ENCODE measurements around the gene KLRF1. TPM values are rescaled to one million over a fixed set of nuclear protein-coding genes. Genes with fewer than 3 reads are reported as not detected.
A peak's percentile ranks its signal among the peaks of the same experiment; 100 is the strongest.

Gene KLRF1
- total RNA-seq, 1 experiment from 2014 or later: not detected

- H3K9me2 ChIP-seq (replicated peaks; ENCODE audit: insufficient read depth, low read length): no peaks in the 10 kb centered on the region
- peaks cover 3% of the 10 kb centered on the region; the same call in 1 of the 2 replicates for H3K4me1 ChIP-seq (ENCODE audit: low read length)
- H2AFZ ChIP-seq (ENCODE audit: low read length): no peak overlapping the region
- H3K4me2 ChIP-seq (ENCODE audit: low read depth, low read length, poor library complexity, severe bottlenecking): no peak overlapping the region
- no peaks in the 10 kb centered on the region for H3K79me2 ChIP-seq (ENCODE audit: low read length)
- no peaks in the 10 kb centered on the region for H4K20me1 ChIP-seq (ENCODE audit: insufficient read depth, low read depth, low read length)
- H3K36me3 ChIP-seq (ENCODE audit: insufficient read depth, low read length): no peaks in the 10 kb centered on the region
- H3K27me3 ChIP-seq (ENCODE audit: low read length): no peaks in the 10 kb centered on the region
- H3K4me3 ChIP-seq (ENCODE audit: low read length): no peak overlapping the region
- DNase-seq: no peak
- H3K9ac ChIP-seq (ENCODE audit: low read length): no peak overlapping the region
- no peak overlapping the region for H3K27ac ChIP-seq (ENCODE audit: low read length)
- no peaks in the 10 kb centered on the region for H3K9me3 ChIP-seq (ENCODE audit: low read length)
Measured at GRCh38 chr12:9811621-9812020, 15.7 kb upstream of the KLRF1 start.

- H3K9ac ChIP-seq (ENCODE audit: low read length): no peak overlapping the region
- no peaks in the 10 kb centered on the region for H4K20me1 ChIP-seq (ENCODE audit: insufficient read depth, low read depth, low read length)
- no peaks in the 10 kb centered on the region for H3K9me3 ChIP-seq (ENCODE audit: low read length)
- H3K4me1 ChIP-seq (ENCODE audit: low read length): peaks cover 3% of the 10 kb centered on the region; the same call in 1 of the 2 replicates
- no peak overlapping the region for H3K4me3 ChIP-seq (ENCODE audit: low read length)
- no peaks in the 10 kb centered on the region for H3K36me3 ChIP-seq (ENCODE audit: insufficient read depth, low read length)
- H3K9me2 ChIP-seq (replicated peaks; ENCODE audit: insufficient read depth, low read length): no peaks in the 10 kb centered on the region
- H2AFZ ChIP-seq (ENCODE audit: low read length): no peak overlapping the region
- H3K27me3 ChIP-seq (ENCODE audit: low read length): no peaks in the 10 kb centered on the region
- peak; percentile 85 for DNase-seq
- H3K27ac ChIP-seq (ENCODE audit: low read length): no peak overlapping the region
- H3K79me2 ChIP-seq (ENCODE audit: low read length): no peaks in the 10 kb centered on the region
- peak overlapping the region; percentile 19 for H3K4me2 ChIP-seq (ENCODE audit: low read depth, low read length, poor library complexity, severe bottlenecking)
Measured at GRCh38 chr12:9813821-9814798, 13.2 kb upstream of the KLRF1 start.

- Histone ChIP-seq H2AFZ (ENCODE audit: low read length) (no peak overlapping the region), H3K36me3 (ENCODE audit: insufficient read depth, low read length) (no peaks in the 10 kb centered on the region), H3K9me3 (ENCODE audit: low read length) (no peaks in the 10 kb centered on the region), H3K4me1 (ENCODE audit: low read length) (no peaks in the 10 kb centered on the region), H3K9me2 (replicated peaks; ENCODE audit: insufficient read depth, low read length) (no peaks in the 10 kb centered on the region), H3K9ac (ENCODE audit: low read length) (no peak overlapping the region), H3K4me2 (ENCODE audit: low read depth, low read length, poor library complexity, severe bottlenecking) (no peak overlapping the region), H3K4me3 (ENCODE audit: low read length) (no peak overlapping the region), H3K79me2 (ENCODE audit: low read length) (no peaks in the 10 kb centered on the region), H4K20me1 (ENCODE audit: insufficient read depth, low read depth, low read length) (no peaks in the 10 kb centered on the region), H3K27ac (ENCODE audit: low read length) (no peak overlapping the region), H3K27me3 (ENCODE audit: low read length) (no peaks in the 10 kb centered on the region)
- no peak for DNase-seq
Measured at GRCh38 chr12:9820281-9820930, 6.9 kb upstream of the KLRF1 start.

GRCh38 chr12:9829483-9829882 is 2.2 kb downstream of the KLRF1 start:
- Histone ChIP-seq H3K36me3 (ENCODE audit: insufficient read depth, low read length) (no peaks in the 10 kb centered on the region), H3K4me2 (ENCODE audit: low read depth, low read length, poor library complexity, severe bottlenecking) (no peak overlapping the region), H3K79me2 (ENCODE audit: low read length) (no peaks in the 10 kb centered on the region), H2AFZ (ENCODE audit: low read length) (no peak overlapping the region), H4K20me1 (ENCODE audit: insufficient read depth, low read depth, low read length) (no peaks in the 10 kb centered on the region), H3K4me1 (ENCODE audit: low read length) (no peaks in the 10 kb centered on the region), H3K4me3 (ENCODE audit: low read length) (no peak overlapping the region), H3K27ac (ENCODE audit: low read length) (no peak overlapping the region), H3K9me2 (replicated peaks; ENCODE audit: insufficient read depth, low read length) (no peaks in the 10 kb centered on the region), H3K9ac (ENCODE audit: low read length) (no peak overlapping the region), H3K27me3 (ENCODE audit: low read length) (no peaks in the 10 kb centered on the region), H3K9me3 (ENCODE audit: low read length) (no peaks in the 10 kb centered on the region)
- DNase-seq: no peak

- Histone ChIP-seq H3K9me3 (ENCODE audit: low read length) (no peaks in the 10 kb centered on the region), H3K9ac (ENCODE audit: low read length) (no peak overlapping the region), H3K4me3 (ENCODE audit: low read length) (no peak overlapping the region), H3K27ac (ENCODE audit: low read length) (no peak overlapping the region), H3K36me3 (ENCODE audit: insufficient read depth, low read length) (no peaks in the 10 kb centered on the region), H3K79me2 (ENCODE audit: low read length) (no peaks in the 10 kb centered on the region), H3K4me1 (ENCODE audit: low read length) (no peaks in the 10 kb centered on the region), H3K4me2 (ENCODE audit: low read depth, low read length, poor library complexity, severe bottlenecking) (no peak overlapping the region), H3K9me2 (replicated peaks; ENCODE audit: insufficient read depth, low read length) (no peaks in the 10 kb centered on the region), H4K20me1 (ENCODE audit: insufficient read depth, low read depth, low read length) (no peaks in the 10 kb centered on the region), H2AFZ (ENCODE audit: low read length) (no peak overlapping the region), H3K27me3 (ENCODE audit: low read length) (no peaks in the 10 kb centered on the region)
- DNase-seq: no peak
Measured at GRCh38 chr12:9829982-9830381, 2.7 kb downstream of the KLRF1 start.

- H3K9ac ChIP-seq (ENCODE audit: low read length): no peak overlapping the region
- no peak overlapping the region for H3K4me2 ChIP-seq (ENCODE audit: low read depth, low read length, poor library complexity, severe bottlenecking)
- H3K27me3 ChIP-seq (ENCODE audit: low read length): no peaks in the 10 kb centered on the region
- no peaks in the 10 kb centered on the region for H3K9me3 ChIP-seq (ENCODE audit: low read length)
- DNase-seq: no peak
- H3K4me1 ChIP-seq (ENCODE audit: low read length): no peaks in the 10 kb centered on the region
- no peak overlapping the region for H3K27ac ChIP-seq (ENCODE audit: low read length)
- no peak overlapping the region for H2AFZ ChIP-seq (ENCODE audit: low read length)
- no peaks in the 10 kb centered on the region for H4K20me1 ChIP-seq (ENCODE audit: insufficient read depth, low read depth, low read length)
- H3K79me2 ChIP-seq (ENCODE audit: low read length): no peaks in the 10 kb centered on the region
- no peaks in the 10 kb centered on the region for H3K9me2 ChIP-seq (replicated peaks; ENCODE audit: insufficient read depth, low read length)
- H3K36me3 ChIP-seq (ENCODE audit: insufficient read depth, low read length): no peaks in the 10 kb centered on the region
- no peak overlapping the region for H3K4me3 ChIP-seq (ENCODE audit: low read length)
Measured at GRCh38 chr12:9831720-9832119, 4.4 kb downstream of the KLRF1 start.

GRCh38 chr12:9843407-9843806 is 16.1 kb downstream of the KLRF1 start:
- Histone ChIP-seq H3K4me1 (ENCODE audit: low read length) (no peaks in the 10 kb centered on the region), H3K79me2 (ENCODE audit: low read length) (no peaks in the 10 kb centered on the region), H3K27me3 (ENCODE audit: low read length) (no peaks in the 10 kb centered on the region), H3K36me3 (ENCODE audit: insufficient read depth, low read length) (no peaks in the 10 kb centered on the region), H3K9me2 (replicated peaks; ENCODE audit: insufficient read depth, low read length) (no peaks in the 10 kb centered on the region), H3K27ac (ENCODE audit: low read length) (no peak overlapping the region), H3K4me2 (ENCODE audit: low read depth, low read length, poor library complexity, severe bottlenecking) (no peak overlapping the region), H3K4me3 (ENCODE audit: low read length) (no peak overlapping the region), H2AFZ (ENCODE audit: low read length) (no peak overlapping the region), H4K20me1 (ENCODE audit: insufficient read depth, low read depth, low read length) (no peaks in the 10 kb centered on the region), H3K9ac (ENCODE audit: low read length) (no peak overlapping the region), H3K9me3 (ENCODE audit: low read length) (no peaks in the 10 kb centered on the region)
- DNase-seq: no peak

- no peaks in the 10 kb centered on the region for H3K9me3 ChIP-seq (ENCODE audit: low read length)
- H3K9me2 ChIP-seq (replicated peaks; ENCODE audit: insufficient read depth, low read length): no peaks in the 10 kb centered on the region
- no peak overlapping the region for H3K9ac ChIP-seq (ENCODE audit: low read length)
- H3K4me2 ChIP-seq (ENCODE audit: low read depth, low read length, poor library complexity, severe bottlenecking): no peak overlapping the region
- no peak overlapping the region for H3K27ac ChIP-seq (ENCODE audit: low read length)
- no peaks in the 10 kb centered on the region for H3K79me2 ChIP-seq (ENCODE audit: low read length)
- no peaks in the 10 kb centered on the region for H3K36me3 ChIP-seq (ENCODE audit: insufficient read depth, low read length)
- no peak for DNase-seq
- H3K27me3 ChIP-seq (ENCODE audit: low read length): no peaks in the 10 kb centered on the region
- H3K4me3 ChIP-seq (ENCODE audit: low read length): no peak overlapping the region
- no peaks in the 10 kb centered on the region for H3K4me1 ChIP-seq (ENCODE audit: low read length)
- no peaks in the 10 kb centered on the region for H4K20me1 ChIP-seq (ENCODE audit: insufficient read depth, low read depth, low read length)
- no peak overlapping the region for H2AFZ ChIP-seq (ENCODE audit: low read length)
Measured at GRCh38 chr12:9848899-9849298, 21.6 kb downstream of the KLRF1 start.
